Right lobe of liver (tissue), 4 donors: ENCODE results near the gene A4GALT.

Experiments
- POLR2A ChIP-seq: fragments of 450-650 bp; IDR thresholded peaks from one replicate; pipeline ENCODE4 v1.6.1; 2017; ENCODE audit warnings: antibody characterized with exemption, mild to moderate bottlenecking
- TF ChIP-seq, protein P1 (sequence below), 4 donors: fragments of 200-600 bp in 3 of 4; fragments of 450-650 bp in 1 of 4; IDR thresholded peaks; one replicate each; pipeline versions ENCODE4 v1.5.1 to v1.8.0; 2016 to 2022; ENCODE audit warnings: antibody characterized with exemption in 4 of 4, mild to moderate bottlenecking in 2 of 4
- donor health status: DM: no; HTN: no; CAD: no.
- donor health status: DM: no; HTN: no; CAD: no.
- donor health status: DM: no; HTN: yes; CAD: no.

DNA sequence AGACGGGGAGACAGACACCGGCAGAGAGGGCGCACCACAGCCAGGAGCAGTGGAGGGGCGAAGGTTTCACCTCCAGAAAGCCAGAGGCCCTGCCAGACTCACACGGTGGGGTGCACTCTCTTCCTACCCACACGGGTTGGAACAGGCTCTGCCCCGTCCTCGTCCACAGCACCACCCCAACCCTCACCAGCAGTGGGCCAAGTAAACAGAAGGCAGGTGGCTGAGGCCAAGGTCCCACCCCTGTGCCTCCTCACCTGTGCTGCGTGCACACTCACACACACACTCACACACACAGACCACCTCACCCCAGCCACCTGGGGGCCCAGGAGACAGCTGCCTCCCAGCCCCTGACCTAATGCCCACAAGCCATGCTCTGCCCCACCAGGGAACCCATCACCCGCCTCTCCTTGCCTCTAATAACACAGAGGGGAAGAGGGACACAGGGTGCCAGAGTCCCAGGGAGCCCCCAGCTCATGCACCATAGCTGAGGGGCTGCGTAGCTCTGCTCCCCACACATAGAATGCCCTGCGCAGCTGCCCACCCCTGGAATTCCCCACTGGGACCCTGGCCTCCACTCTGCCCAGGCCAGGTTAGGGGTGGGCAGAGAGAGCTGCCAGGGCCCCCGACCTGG, 74.6 kb downstream of the A4GALT start:
- TF ChIP-seq POLR2A = no peak
- TF ChIP-seq, protein P1, sequence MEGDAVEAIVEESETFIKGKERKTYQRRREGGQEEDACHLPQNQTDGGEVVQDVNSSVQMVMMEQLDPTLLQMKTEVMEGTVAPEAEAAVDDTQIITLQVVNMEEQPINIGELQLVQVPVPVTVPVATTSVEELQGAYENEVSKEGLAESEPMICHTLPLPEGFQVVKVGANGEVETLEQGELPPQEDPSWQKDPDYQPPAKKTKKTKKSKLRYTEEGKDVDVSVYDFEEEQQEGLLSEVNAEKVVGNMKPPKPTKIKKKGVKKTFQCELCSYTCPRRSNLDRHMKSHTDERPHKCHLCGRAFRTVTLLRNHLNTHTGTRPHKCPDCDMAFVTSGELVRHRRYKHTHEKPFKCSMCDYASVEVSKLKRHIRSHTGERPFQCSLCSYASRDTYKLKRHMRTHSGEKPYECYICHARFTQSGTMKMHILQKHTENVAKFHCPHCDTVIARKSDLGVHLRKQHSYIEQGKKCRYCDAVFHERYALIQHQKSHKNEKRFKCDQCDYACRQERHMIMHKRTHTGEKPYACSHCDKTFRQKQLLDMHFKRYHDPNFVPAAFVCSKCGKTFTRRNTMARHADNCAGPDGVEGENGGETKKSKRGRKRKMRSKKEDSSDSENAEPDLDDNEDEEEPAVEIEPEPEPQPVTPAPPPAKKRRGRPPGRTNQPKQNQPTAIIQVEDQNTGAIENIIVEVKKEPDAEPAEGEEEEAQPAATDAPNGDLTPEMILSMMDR (IDR thresholded peaks at IDR 0.05) = no peak
